HG02938 (cell line): ENCODE results near the gene TBC1D17.
"Not testable (repeated sequence)": the region's sequence is repeated elsewhere in the genome, so short reads cannot be mapped to it uniquely, and the experiment has no call there.

Source experiments
- ATAC-seq: cut with Tn5 transposase; IDR thresholded peaks from one replicate; pipeline ENCODE4 v1.9.1; 2021; ENCODE audit warnings: mild to moderate bottlenecking, moderate library complexity; ENCODE audit not compliant: unreplicated experiment

Gene TBC1D17

GRCh38 chr19:49916839-49917733 is 39.6 kb downstream of the TBC1D17 start:
- ATAC-seq = no peak

- no peak for ATAC-seq
These were observed 40.6 kb downstream of the TBC1D17 start for GRCh38 chr19:49918089-49918488.

- ATAC-seq = no peak
These were observed 43.3 kb downstream of the TBC1D17 start for GRCh38 chr19:49920624-49921363.

GRCh38 chr19:49921871-49922795 is 44.6 kb downstream of the TBC1D17 start:
- ATAC-seq = no peak

- no peak for ATAC-seq
These were observed 45.8 kb downstream of the TBC1D17 start for GRCh38 chr19:49923055-49924003.

GRCh38 chr19:49924004-49924880 is 46.7 kb downstream of the TBC1D17 start:
- no peak for ATAC-seq

- not testable (repeated sequence) for ATAC-seq
These were observed 47.3 kb downstream of the TBC1D17 start for GRCh38 chr19:49924881-49925210.

- ATAC-seq = no peak
These were observed 48.0 kb downstream of the TBC1D17 start for GRCh38 chr19:49925486-49925885.

GRCh38 chr19:49926515-49926914 is 49.0 kb downstream of the TBC1D17 start:
- ATAC-seq = no peak

GRCh38 chr19:49927526-49928264 is 50.2 kb downstream of the TBC1D17 start:
- ATAC-seq = no peak

- ATAC-seq = peak; percentile 53
These were observed 51.7 kb downstream of the TBC1D17 start, which contains the start of the genes ATF5 and NUP62 for GRCh38 chr19:49929121-49929610. Gene ATF5 (plus strand): TSS chr19:49929205. CDS start chr19:49930851, 1,646 bp downstream. Gene NUP62 (minus strand): TSS chr19:49929504. CDS start chr19:49909807, 19,697 bp downstream.

GRCh38 chr19:49929611-49930482 is 52.3 kb downstream of the TBC1D17 start:
- peak; percentile 56 for ATAC-seq

GRCh38 chr19:49930483-49931011 is 53.0 kb downstream of the TBC1D17 start:
- ATAC-seq = no peak

- ATAC-seq = no peak
These were observed 54.0 kb downstream of the TBC1D17 start for GRCh38 chr19:49931293-49932040.

- ATAC-seq = no peak
These were observed 54.5 kb downstream of the TBC1D17 start for GRCh38 chr19:49932041-49932451.

- no peak for ATAC-seq
These were observed 55.2 kb downstream of the TBC1D17 start for GRCh38 chr19:49932731-49933131.
